Stimulated activated CD4-positive, alpha-beta T cell treated with anti-CD3 and anti-CD28 coated beads, Interleukin-15, amount 100 ng/mL, for 24 hours (primary cell): ENCODE data around the gene DYRK1A.
A peak's percentile ranks its signal among the peaks of the same experiment; 100 is the strongest.
"Not testable (repeated sequence)": the region's sequence is repeated elsewhere in the genome, so short reads cannot be mapped to it uniquely, and the experiment has no call there.

Experiments
- DNase-seq: peaks from one replicate; pipeline ENCODE4 v3.0.0-alpha.2; 2020

DYRK1A gene

GRCh38 chr21:37530901-37531351 is 164.4 kb downstream of the DYRK1A start:
- no peak for DNase-seq

- DNase-seq: no peak
Measured at GRCh38 chr21:37531431-37531932, 164.9 kb downstream of the DYRK1A start.

- DNase-seq: peak; percentile 41
Measured at GRCh38 chr21:37532868-37533780, 166.6 kb downstream of the DYRK1A start.

- no peak for DNase-seq
Measured at GRCh38 chr21:37534431-37534830, 167.9 kb downstream of the DYRK1A start.

DNA sequence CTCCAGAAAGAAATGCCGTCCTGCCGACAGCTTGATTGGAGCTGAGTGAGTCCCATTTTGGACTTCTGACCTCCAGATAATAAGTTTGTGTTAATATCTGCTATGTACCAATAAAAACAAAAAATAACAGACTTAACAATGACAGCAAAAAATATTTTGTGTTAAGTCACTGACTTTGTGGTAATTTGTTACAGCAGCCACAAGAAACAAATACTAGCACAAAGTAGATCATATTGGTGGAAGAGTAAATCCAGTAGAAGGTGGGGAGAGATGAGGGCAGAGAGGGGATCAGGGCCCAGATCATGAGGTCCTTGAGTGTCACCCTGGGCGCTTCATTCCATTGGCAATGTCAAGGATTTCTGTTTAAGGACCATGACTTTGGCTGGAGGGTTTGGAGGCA is 168.6 kb downstream of the DYRK1A start:
- no peak for DNase-seq

DNA sequence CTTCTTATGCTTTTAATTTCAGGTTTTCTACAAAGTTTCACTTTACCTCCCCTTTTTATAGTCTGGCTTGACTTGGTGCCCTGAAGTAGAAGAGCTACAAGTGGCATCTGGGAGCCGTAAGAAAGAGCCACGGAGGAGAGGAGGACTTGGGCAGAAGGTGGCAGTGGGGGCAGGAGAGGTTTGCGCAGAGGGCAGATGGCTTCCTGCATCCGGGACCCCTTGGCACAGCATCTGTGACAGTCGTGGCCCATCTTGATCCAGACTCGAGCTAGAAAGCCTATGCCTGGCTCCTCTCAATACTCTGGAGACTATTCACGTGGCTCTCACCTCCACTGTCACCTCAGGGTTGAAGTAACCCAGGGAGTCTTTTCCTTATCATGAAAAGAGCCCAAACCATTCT is 169.1 kb downstream of the DYRK1A start:
- DNase-seq: no peak

- DNase-seq: no peak
Measured at GRCh38 chr21:37536616-37537278, 170.2 kb downstream of the DYRK1A start.

DNA sequence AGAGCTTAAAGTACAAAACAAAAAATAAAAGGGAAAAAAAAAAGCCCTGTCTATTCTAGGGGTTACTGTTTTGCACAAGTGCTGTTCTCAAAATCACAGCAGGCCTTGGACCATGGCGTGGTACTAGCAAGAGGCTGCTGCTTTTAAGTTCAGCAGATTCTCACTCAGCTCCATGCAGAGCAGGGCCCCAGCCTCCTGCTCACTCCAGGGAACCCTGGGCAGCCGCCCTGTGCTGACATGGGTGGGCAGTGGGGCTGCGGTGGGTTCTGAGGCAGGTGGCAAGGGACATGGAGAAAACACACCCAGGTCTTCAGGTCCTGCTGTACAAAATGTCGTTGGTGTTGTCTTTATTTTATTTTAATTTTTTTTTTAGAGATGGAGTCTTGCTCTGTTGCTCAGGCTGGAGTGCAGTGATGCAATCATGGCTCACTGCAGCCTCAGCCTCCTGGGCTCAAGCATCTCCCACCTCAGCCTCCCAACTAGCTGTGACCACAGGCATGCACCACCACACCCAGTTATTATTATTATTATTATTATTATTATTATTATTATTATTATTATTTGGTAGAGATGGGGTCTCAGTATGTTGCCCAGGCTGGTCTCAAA is 170.9 kb downstream of the DYRK1A start:
- DNase-seq: no peak

DNA sequence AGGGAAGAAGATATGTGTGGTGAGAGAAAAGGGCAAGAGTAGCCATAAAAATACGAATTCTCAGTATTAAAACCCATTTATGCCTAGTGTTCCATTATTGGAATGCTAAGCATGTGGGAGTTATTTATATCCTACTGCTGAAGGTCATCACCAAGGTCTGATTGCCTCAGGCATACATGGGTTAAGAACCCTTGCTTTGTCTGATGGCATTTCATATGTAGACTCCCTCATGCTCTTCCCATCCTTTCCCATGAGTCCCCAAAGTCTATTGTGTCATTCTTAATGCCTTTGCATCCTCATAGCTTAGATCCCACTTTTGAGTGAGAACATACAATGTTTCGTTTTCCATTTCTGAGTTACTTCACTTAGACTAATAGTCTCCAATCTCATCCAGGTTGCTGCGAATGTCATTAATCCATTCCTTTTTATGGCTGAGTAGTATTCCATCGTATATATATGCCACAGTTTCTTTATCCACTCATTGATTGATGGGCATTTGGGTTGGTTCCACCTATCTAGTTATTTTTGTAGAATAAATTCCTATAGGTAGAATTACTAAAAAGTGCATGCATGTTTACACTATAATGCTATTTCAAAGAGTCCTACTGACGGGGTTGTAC is 172.5 kb downstream of the DYRK1A start:
- no peak for DNase-seq

DNA sequence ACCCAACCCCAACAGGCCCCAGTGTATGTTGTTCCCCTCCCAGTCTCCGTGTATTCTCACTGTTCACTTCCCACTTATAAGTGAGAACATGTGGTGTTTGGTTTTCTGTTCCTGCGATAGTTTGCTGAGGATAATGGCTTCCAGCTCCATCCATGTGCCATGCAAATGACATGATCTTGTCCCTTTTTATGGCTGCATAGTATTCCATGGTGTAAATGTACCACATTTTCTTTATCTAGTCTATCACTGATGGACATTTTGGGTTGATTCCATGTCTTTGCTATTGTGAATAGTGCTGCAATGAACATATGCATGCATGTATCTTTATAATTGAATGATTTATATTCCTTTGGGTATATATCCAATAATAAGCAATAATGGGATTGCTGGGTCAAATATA is 174.6 kb downstream of the DYRK1A start:
- DNase-seq: not testable (repeated sequence)

- no peak for DNase-seq
Measured at GRCh38 chr21:37542512-37542911, 175.9 kb downstream of the DYRK1A start.

GRCh38 chr21:37546299-37546908 is 179.8 kb downstream of the DYRK1A start:
- DNase-seq: no peak

DNA sequence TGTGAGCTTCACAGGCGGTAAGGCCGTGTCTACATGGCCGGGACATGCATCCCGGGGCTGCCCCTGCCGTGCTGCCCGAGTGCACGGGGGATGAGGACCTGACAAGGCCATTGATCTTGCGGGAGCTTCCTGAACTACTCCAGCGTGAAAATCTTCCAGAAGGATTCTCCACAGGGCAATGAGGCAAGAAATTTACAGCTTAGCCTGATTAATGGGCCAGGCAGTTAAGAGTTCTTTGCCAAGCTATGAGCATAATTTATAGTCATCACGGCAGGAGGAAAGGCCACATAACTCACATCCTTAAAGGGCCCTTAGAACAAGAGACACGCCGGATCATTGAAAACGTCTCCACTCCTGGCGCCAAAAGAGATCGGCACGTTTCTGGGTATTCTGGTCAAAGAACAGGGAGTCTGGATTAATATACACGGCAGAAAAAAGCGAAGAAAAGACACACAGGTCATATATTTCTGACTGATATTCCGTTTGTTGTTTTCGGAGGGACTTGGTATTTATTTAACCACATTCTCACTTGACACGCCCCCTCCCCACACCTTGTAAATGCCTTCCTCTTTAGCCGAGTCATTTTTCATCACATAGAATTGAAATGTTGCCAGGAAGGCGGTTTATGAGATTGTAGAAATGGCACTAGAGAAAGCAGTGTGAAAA is 180.5 kb downstream of the DYRK1A start:
- no peak for DNase-seq

- no peak for DNase-seq
Measured at GRCh38 chr21:37547615-37548200, 181.1 kb downstream of the DYRK1A start.

GRCh38 chr21:37548521-37548981 is 182.0 kb downstream of the DYRK1A start:
- no peak for DNase-seq

- DNase-seq: not testable (repeated sequence)
Measured at GRCh38 chr21:37549730-37550129, 183.2 kb downstream of the DYRK1A start.

GRCh38 chr21:37550157-37550556 is 183.6 kb downstream of the DYRK1A start:
- DNase-seq: no peak

DNA sequence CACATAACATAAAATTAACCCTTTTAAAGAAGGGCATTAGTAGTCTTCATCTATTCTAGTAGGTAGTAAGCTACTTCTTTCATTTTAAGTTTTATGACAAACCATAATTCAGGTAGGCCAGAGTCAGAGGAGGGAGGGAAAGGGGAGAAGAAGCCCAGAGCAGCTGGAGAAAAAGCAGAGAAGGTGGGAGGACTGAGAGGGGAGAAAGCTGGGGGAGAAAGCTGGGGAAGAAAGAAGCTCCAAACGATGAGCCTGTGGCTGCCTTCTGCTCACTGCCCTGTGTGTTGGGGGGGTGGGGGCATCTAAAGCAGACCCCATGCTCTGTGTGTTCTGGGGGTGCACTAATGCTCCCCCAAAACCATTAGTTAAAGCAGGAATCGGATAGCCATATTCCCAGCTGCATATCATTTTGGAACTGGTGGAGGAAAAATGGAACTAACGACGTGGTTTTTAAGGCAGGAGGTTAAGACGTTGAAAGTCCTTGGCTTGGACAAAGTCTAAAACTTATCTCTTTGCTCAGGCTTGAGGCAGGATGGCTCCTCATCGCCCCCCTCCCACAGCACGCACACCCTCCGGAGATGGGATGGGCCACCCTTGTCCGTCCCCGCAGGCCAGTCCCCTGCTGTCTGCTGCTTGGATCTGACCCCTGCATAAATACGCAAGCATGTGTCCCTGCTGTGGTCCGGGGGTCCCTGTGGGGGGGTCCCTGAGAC is 184.2 kb downstream of the DYRK1A start:
- no peak for DNase-seq

DNA sequence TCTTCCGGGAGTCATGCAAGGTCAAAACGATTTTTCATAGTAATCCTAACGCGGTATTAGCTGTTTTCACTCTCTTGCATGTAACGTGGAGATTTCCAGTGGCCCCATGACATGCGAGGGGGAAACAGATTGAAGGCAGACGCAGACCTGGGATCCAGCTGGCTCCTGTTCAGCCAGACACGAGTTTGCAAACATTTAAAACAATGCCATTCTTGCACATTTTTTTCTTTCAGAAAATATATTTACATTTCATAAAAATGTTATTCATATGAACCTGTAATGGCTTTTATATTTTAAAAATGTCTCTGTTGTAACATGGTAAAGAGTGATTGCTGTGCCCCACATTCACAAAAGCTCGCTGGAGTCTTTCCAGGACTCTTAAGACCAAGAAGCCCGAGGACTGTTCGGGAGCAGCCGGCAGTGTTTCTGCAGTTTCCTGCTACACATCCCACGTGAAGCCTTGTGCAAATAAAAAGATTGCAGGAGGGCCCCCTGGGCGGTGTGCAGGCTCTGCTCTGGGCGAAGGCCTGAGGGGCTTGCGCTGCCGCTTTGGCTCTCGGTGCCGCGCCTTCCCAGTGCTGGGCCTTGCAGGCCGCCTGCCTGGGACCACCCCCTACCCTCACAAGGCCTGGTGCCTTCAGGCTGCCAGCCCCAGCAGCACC is 184.9 kb downstream of the DYRK1A start:
- DNase-seq: no peak

- no peak for DNase-seq
Measured at GRCh38 chr21:37551993-37552355, 185.4 kb downstream of the DYRK1A start.
